K562 (cell line): ENCODE results near the gene ITGB5.

Source experiments
- CBFB ChIP-seq: sonication (generic); formaldehyde crosslinking; IDR thresholded peaks from 2 replicates; pipeline ENCODE4 v1.4.0; 2020; ENCODE audit warnings: mild to moderate bottlenecking, missing genetic modification reagents
- CTBP1 ChIP-seq: fragments of 450-650 bp; IDR thresholded peaks from 2 replicates; pipeline ENCODE4 v1.6.1; 2016; ENCODE audit warnings: borderline replicate concordance
- CTCF ChIP-seq, 3 experiments: IDR thresholded peaks in 2 of 3; conservative IDR thresholded peaks in 1 of 3; 2 replicates each; pipeline ENCODE4 v1.5.1; 2011 to 2012; ENCODE audit warnings: low read length in 3 of 3, mild to moderate bottlenecking in 3 of 3, control low read depth in 2 of 3, improper control_type of control experiment in 1 of 3, inconsistent platforms in 1 of 3, low read depth in 1 of 3, mixed read lengths in 1 of 3, moderate library complexity in 1 of 3; ENCODE audit not compliant: insufficient read depth in 2 of 3
- E2F4 ChIP-seq: sonication (generic); formaldehyde crosslinking; IDR thresholded peaks from 2 replicates; pipeline ENCODE4 v1.8.0; 2022; ENCODE audit warnings: mild to moderate bottlenecking, low read depth, missing genetic modification reagents
- E2F6 ChIP-seq, 2 experiments: IDR thresholded peaks; 2 replicates each; pipeline ENCODE4 v1.6.1; 2011; ENCODE audit warnings: borderline replicate concordance in 1 of 2, control low read depth in 1 of 2, low read depth in 1 of 2, low read length in 1 of 2, mild to moderate bottlenecking in 1 of 2, mixed read lengths in 1 of 2, moderate library complexity in 1 of 2; ENCODE audit not compliant: insufficient read depth in 1 of 2, insufficient read length in 1 of 2, poor library complexity in 1 of 2, severe bottlenecking in 1 of 2; ENCODE audit errors: extremely low read depth in 1 of 2
- ELF1 ChIP-seq: fragments of 200-800 bp; sonication (Bioruptor generic); IDR thresholded peaks from 2 replicates; pipeline ENCODE4 v1.6.1; 2016; ENCODE audit warnings: missing genetic modification characterization, missing compliant biosample characterization
- ESRRA ChIP-seq: fragments of 450-650 bp; IDR thresholded peaks from 2 replicates; pipeline ENCODE4 v1.6.1; 2014; ENCODE audit warnings: low read depth, mild to moderate bottlenecking, moderate library complexity, borderline replicate concordance
- NUFIP1 ChIP-seq: fragments of 450-650 bp; IDR thresholded peaks from 2 replicates; pipeline ENCODE4 v1.6.1; 2018; ENCODE audit not compliant: partially characterized antibody
- POLR2AphosphoS5 ChIP-seq: IDR thresholded peaks from 2 replicates; pipeline ENCODE4 v1.6.1; 2011; ENCODE audit warnings: mild to moderate bottlenecking, low read depth, low read length, moderate library complexity; ENCODE audit not compliant: control insufficient read depth, insufficient read depth
- TAF7 ChIP-seq: fragments of 450-650 bp; IDR thresholded peaks from 2 replicates; pipeline ENCODE4 v1.6.1; 2016; ENCODE audit warnings: missing genetic modification characterization, missing compliant biosample characterization
- THRA ChIP-seq: fragments of 450-650 bp; IDR thresholded peaks from 2 replicates; pipeline ENCODE4 v1.6.1; 2017; ENCODE audit warnings: mild to moderate bottlenecking, moderate library complexity
- ZNF121 ChIP-seq: sonication (generic); formaldehyde crosslinking; conservative IDR thresholded peaks from 2 replicates; pipeline ENCODE4 v1.8.0; 2022; ENCODE audit warnings: missing genetic modification reagents
- ZNF133 ChIP-seq: fragments of 250-450 bp; sonication (Bioruptor Pico); IDR thresholded peaks from 2 replicates; pipeline ENCODE4 v1.4.0; 2020; ENCODE audit warnings: mild to moderate bottlenecking
- ZNF217 ChIP-seq: sonication (generic); formaldehyde crosslinking; IDR thresholded peaks from 2 replicates; pipeline ENCODE4 v1.8.0; 2022; ENCODE audit warnings: mild to moderate bottlenecking, missing genetic modification reagents

- TF ChIP-seq ZNF217 (CRISPR knock-in tag) (no peak), POLR2AphosphoS5 (no peak), NUFIP1 (no peak), ZNF133 (CRISPR knock-in tag) (no peak), CBFB (CRISPR knock-in tag) (no peak), TAF7 (tag) (no peak), THRA (no peak), E2F6 (IDR thresholded peaks at IDR 0.05; ENCODE audit: borderline replicate concordance in 1 of 2, extremely low read depth in 1 of 2, insufficient read depth in 1 of 2, insufficient read length in 1 of 2, low read depth in 1 of 2, low read length in 1 of 2, poor library complexity in 1 of 2, severe bottlenecking in 1 of 2) (no peak), CTBP1 (no peak), E2F4 (CRISPR knock-in tag) (no peak), ESRRA (no peak), CTCF (IDR thresholded peaks at IDR 0.05 in 2 of 3, conservative IDR thresholded peaks at IDR 0.05 in 1 of 3; ENCODE audit: insufficient read depth in 2 of 3, low read depth in 1 of 3, low read length in 3 of 3) (no peak), ELF1 (tag) (no peak), ZNF121 (CRISPR knock-in tag) (no peak)
Measured at GRCh38 chr3:124816206-124816605, 71.0 kb downstream of the ITGB5 start.
